Measurements from ENCODE around the gene IL13RA2. TPM values are rescaled to one million over a fixed set of nuclear protein-coding genes. Genes with fewer than 3 reads are reported as not detected.

IL13RA2 gene
- total and polyA plus RNA-seq, 2 of the 13 experiments (the other 11 are each of a cell fraction or from before 2014, with no cell fraction given), result not detected

- ATAC-seq, result no peak
- no peaks in the 10 kb centered on the region for H3K27me3 ChIP-seq (ENCODE audit: control insufficient read depth in 1 of 2, insufficient read depth in 2 of 2, low read length in 2 of 2)
- no peaks in the 10 kb centered on the region for H3K79me2 ChIP-seq (ENCODE audit: insufficient read depth, low read length)
- TF ChIP-seq ZNF598 (CRISPR knock-in tag; IDR thresholded peaks at IDR 0.05; ENCODE audit: borderline replicate concordance) (no peak), CHD2 (IDR thresholded peaks at IDR 0.05; ENCODE audit: low read depth, low read length) (no peak), SPEN (CRISPR knock-in tag; IDR thresholded peaks at IDR 0.05; ENCODE audit: low read depth) (no peak), ARID2 (CRISPR knock-in tag; IDR thresholded peaks at IDR 0.05; ENCODE audit: borderline replicate concordance) (no peak), IRF2 (CRISPR knock-in tag; IDR thresholded peaks at IDR 0.05) (no peak)
- H3K9ac ChIP-seq (ENCODE audit: insufficient read depth, low read depth, low read length), result no peak overlapping the region
- H3K4me3 ChIP-seq (replicated peaks in 1 of 3; ENCODE audit: insufficient read depth in 1 of 3, low read depth in 2 of 3, low read length in 3 of 3), result no peak overlapping the region
- no peak for FAIRE-seq
- no peak overlapping the region for H2AFZ ChIP-seq (ENCODE audit: low read length)
- intact Hi-C loops (cut with micrococcal nuclease; ENCODE audit: unreplicated experiment), result no loop called here
- no peak overlapping the region for H3K27ac ChIP-seq (ENCODE audit: extremely low read length, insufficient read depth, low read length)
- H3K9me3 ChIP-seq (ENCODE audit: low read length), result no peaks in the 10 kb centered on the region
- DNase-seq (ENCODE audit: low spot score), result no peak
- no peaks in the 10 kb centered on the region for H3K4me1 ChIP-seq (ENCODE audit: insufficient read depth, low read length)
- no TSS peak for BruUV-seq (replicated peaks)
- in situ Hi-C loops (cut with HindIII; ENCODE audit: extremely low pct_ligation_motif_present, low pct_unique_long_range_greater_than_20kb), result no loop called here
- ChIA-PET POLR2A (no interaction called here), CTCF (ENCODE audit: low intra/inter-chr PET ratio, low total read pairs) (no interaction called here)
- no peak overlapping the region for H3K4me2 ChIP-seq (ENCODE audit: low read depth, low read length)
- H4K20me1 ChIP-seq (ENCODE audit: insufficient read depth, low read length), result no peaks in the 10 kb centered on the region
- WGBS (ENCODE audit: low lambda C conversion rate), result 0% methylated on average over 1 of the region's 1 CpG
- no peaks in the 10 kb centered on the region for H3K36me3 ChIP-seq (replicated peaks in 1 of 2; ENCODE audit: control insufficient read depth in 1 of 2, insufficient read depth in 2 of 2, low read length in 2 of 2)
Measured at GRCh38 chrX:115038406-115038805, 21.0 kb upstream of the IL13RA2 start.

GRCh38 chrX:115036029-115036428 lies 18.6 kb upstream of the IL13RA2 start:
- H3K79me2 ChIP-seq (ENCODE audit: insufficient read depth, low read length), result no peaks in the 10 kb centered on the region
- H3K4me3 ChIP-seq (replicated peaks in 1 of 3; ENCODE audit: insufficient read depth in 1 of 3, low read depth in 2 of 3, low read length in 3 of 3), result no peak overlapping the region
- no peaks in the 10 kb centered on the region for H3K36me3 ChIP-seq (replicated peaks in 1 of 2; ENCODE audit: control insufficient read depth in 1 of 2, insufficient read depth in 2 of 2, low read length in 2 of 2)
- no peak overlapping the region for H2AFZ ChIP-seq (ENCODE audit: low read length)
- no peaks in the 10 kb centered on the region for H3K9me3 ChIP-seq (ENCODE audit: low read length)
- intact Hi-C loops (cut with micrococcal nuclease; ENCODE audit: unreplicated experiment) (no loop called here), in situ Hi-C loops (cut with HindIII; ENCODE audit: extremely low pct_ligation_motif_present, low pct_unique_long_range_greater_than_20kb) (no loop called here)
- DNase-seq (ENCODE audit: low spot score) (no peak), ATAC-seq (no peak), FAIRE-seq (no peak)
- no peaks in the 10 kb centered on the region for H4K20me1 ChIP-seq (ENCODE audit: insufficient read depth, low read length)
- WGBS (ENCODE audit: low lambda C conversion rate), result 0% methylated on average over 1 of the region's 1 CpG
- no TSS peak for BruUV-seq (replicated peaks)
- ChIA-PET POLR2A (no interaction called here), CTCF (ENCODE audit: low intra/inter-chr PET ratio, low total read pairs) (no interaction called here)
- no peaks in the 10 kb centered on the region for H3K27me3 ChIP-seq (ENCODE audit: control insufficient read depth in 1 of 2, insufficient read depth in 2 of 2, low read length in 2 of 2)
- no peak overlapping the region for H3K9ac ChIP-seq (ENCODE audit: insufficient read depth, low read depth, low read length)
- no peaks in the 10 kb centered on the region for H3K4me1 ChIP-seq (ENCODE audit: insufficient read depth, low read length)
- no peak for TF ChIP-seq MEIS2 (CRISPR knock-in tag; IDR thresholded peaks at IDR 0.05)
- no peak overlapping the region for H3K27ac ChIP-seq (ENCODE audit: extremely low read length, insufficient read depth, low read length)
- H3K4me2 ChIP-seq (ENCODE audit: low read depth, low read length), result no peak overlapping the region
